HG03571 (cell line): ENCODE results near the gene FKBP4.

ENCODE experiments used
- ATAC-seq: cut with Tn5 transposase; IDR thresholded peaks from one replicate; pipeline ENCODE4 v1.9.1; 2021; ENCODE audit not compliant: unreplicated experiment

The FKBP4 gene

GRCh38 chr12:2844786-2845185 lies 50.0 kb downstream of the FKBP4 start:
- no peak for ATAC-seq

- no peak for ATAC-seq
These were observed 50.5 kb downstream of the FKBP4 start for GRCh38 chr12:2845280-2845679.

GRCh38 chr12:2851931-2852330 lies 57.2 kb downstream of the FKBP4 start:
- ATAC-seq: no peak

- ATAC-seq: no peak
These were observed 58.9 kb downstream of the FKBP4 start for GRCh38 chr12:2853626-2854025.
